Pancreas (tissue), 10 donors: ENCODE results near the gene LRRC45. TPM values are rescaled to one million over a fixed set of nuclear protein-coding genes. Genes with fewer than 3 reads are reported as not detected.

Experiments
- ATAC-seq, 4 donors: fragments of 200-7000 bp; cut with Tn5 transposase; one replicate each; pipeline versions ENCODE4 v1.8.0 to v1.9.1; 2020; ENCODE audit warnings: mild to moderate bottlenecking in 4 of 4, moderate library complexity in 4 of 4
- DNase-seq, 6 donors: peaks; one replicate each; pipeline ENCODE4 v3.0.0-alpha.2; 2020
- FAIRE-seq: peaks from 2 replicates; lab custom pipeline; 2012; peaks lifted over from hg19 to GRCh38; lab: Jason Lieb, UNC
- H3K27ac ChIP-seq, 4 donors: fragments of 200-600 bp; sonication (generic); 1 replicate in 3 of 4; 2 replicates in 1 of 4; pipeline versions ENCODE4 v1.5.0 to v1.8.0; 2020
- H3K27me3 ChIP-seq, 4 donors: fragments of 200-600 bp; one replicate each; pipeline ENCODE4 v1.8.0; 2021
- H3K36me3 ChIP-seq, 3 donors: fragments of 200-600 bp; sonication (generic) in 1 of 3; one replicate each; pipeline versions ENCODE4 v1.5.0 to v1.8.0; 2020 to 2021
- H3K4me1 ChIP-seq, 3 donors: fragments of 200-600 bp; one replicate each; pipeline ENCODE4 v1.8.0; 2021
- H3K4me3 ChIP-seq, 4 donors: fragments of 200-600 bp; sonication (generic) in 2 of 4; one replicate each; pipeline versions ENCODE4 v1.5.0 to v1.8.0; 2020 to 2021
- H3K9me3 ChIP-seq, 4 donors: fragments of 200-600 bp; one replicate each; pipeline ENCODE4 v1.8.0; 2021
- CTCF ChIP-seq, 4 donors: fragments of 200-600 bp; sonication (generic) in 3 of 4; IDR thresholded peaks; one replicate each; pipeline versions ENCODE4 v1.5.0 to v1.8.0; 2021; ENCODE audit warnings: antibody characterized with exemption in 4 of 4
- WGBS, 2 donors: extraction: QIAGEN DNeasy Blood & Tissue Kit; methylation state at CpG; one replicate each; pipeline ENCODE4 v1.1.7; 2013; 5-methylcytosine and 5-hydroxymethylcytosine counted together
- intact Hi-C, 3 donors: fragments of 100-400 bp; cut with DNase I; formaldehyde crosslinking; loops; one replicate each; pipeline versions ENCODE4 v1.11.1 to v1.14.2; 2022
- polyA plus RNA-seq, 2 donors: library from polyadenylated mRNA; stranded (reverse); fragments of 200-250 nt; gene quantifications; one replicate each; pipeline ENCODE4 v1.2.3, GENCODE V29; 2013
- total RNA-seq, 6 donors: library from RNA; stranded (reverse); fragmentation: NEBNext Ultra II Directional in 4 of 6; extraction: Animal tissue kit (Norgen Biotek cat#: 25700) in 4 of 6; gene quantifications; one replicate each; pipeline versions ENCODE4 v1.2.1 to v1.2.4, GENCODE V29; 2021 to 2023
- donor health status: healthy with polysubstance abuse.
- donor health status: DM: no; HTN: no; CAD: no; lungs with moderate emphysema.
- donor health status: DM: no; HTN: no; CAD: no.
- donor health status: control.
- donor health status: control.
- donor health status: Bipolar disorder and iron deficiency.
- donor health status: DM: yes; HTN: yes; CAD: no.
- donor health status: DM: no; HTN: no; CAD: no.
- donor health status: DM: no; HTN: no; CAD: no.
- donor health status: DM: yes; HTN: yes; CAD: no.

Gene LRRC45
- total and polyA plus RNA-seq, 8 donors, result 5.3 to 21.6 (median 7.0) TPM

- no peak for DNase-seq
- FAIRE-seq, result no peak
- Histone ChIP-seq H3K27ac (no peak overlapping the region), H3K4me1 (peaks cover 0 to 3% (median 0%) of the 10 kb centered on the region in 3 donors), H3K9me3 (no peaks in the 10 kb centered on the region), H3K36me3 (no peaks in the 10 kb centered on the region), H3K27me3 (no peaks in the 10 kb centered on the region), H3K4me3 (no peak overlapping the region)
- 88 to 92% methylated on average over 16 of the region's 16 CpGs for WGBS, 2 donors
- ATAC-seq, result no peak
- no peak for TF ChIP-seq CTCF (IDR thresholded peaks at IDR 0.05)
- intact Hi-C loops, result loop anchor here in 1 of 3 donors (10.0 kb wide), 1 partner anchor 59 kb away; no protein-coding TSS in a partner anchor
Measured at GRCh38 chr17:82013772-82014321, 9.3 kb upstream of the LRRC45 start.

DNA sequence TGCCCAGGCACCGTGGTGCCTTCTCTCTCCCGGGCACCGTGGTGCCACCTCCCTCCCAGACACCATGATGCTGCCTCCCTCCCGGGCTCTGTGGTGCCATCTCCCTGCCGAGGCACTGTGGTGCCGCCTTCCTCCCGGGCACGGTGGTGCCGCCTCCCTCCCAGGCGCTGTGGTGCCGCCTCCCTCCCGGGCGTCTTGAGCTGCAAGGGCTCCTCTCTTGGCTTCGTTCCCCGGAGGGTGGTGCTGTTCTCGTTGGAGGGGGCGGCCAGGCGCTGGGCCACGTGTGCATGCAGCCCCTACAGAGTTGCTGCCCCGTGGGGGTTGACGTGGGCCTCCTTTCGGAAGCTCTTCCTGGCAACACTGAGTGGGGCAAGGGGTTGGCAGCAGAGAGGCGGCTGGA is 8.7 kb upstream of the LRRC45 start:
- peaks cover 0 to 3% (median 0%) of the 10 kb centered on the region in 3 donors for H3K4me1 ChIP-seq
- no peaks in the 10 kb centered on the region for H3K9me3 ChIP-seq
- DNase-seq (no peak), ATAC-seq (no peak), FAIRE-seq (no peak)
- 76 to 86% methylated on average over 22 to 23 of the region's 23 CpGs for WGBS, 2 donors
- H3K27ac ChIP-seq, result no peak overlapping the region
- no peaks in the 10 kb centered on the region for H3K36me3 ChIP-seq
- no peaks in the 10 kb centered on the region for H3K27me3 ChIP-seq
- no peak for TF ChIP-seq CTCF (IDR thresholded peaks at IDR 0.05)
- intact Hi-C loops, result loop anchor here in 1 of 3 donors (10.0 kb wide), 1 partner anchor 60 kb away; no protein-coding TSS in a partner anchor
- H3K4me3 ChIP-seq, result no peak overlapping the region

- H3K4me1 ChIP-seq, result peaks cover 0 to 3% (median 0%) of the 10 kb centered on the region in 3 donors
- intact Hi-C loops, result loop anchor here in 2 of 3 donors (5.0 to 10.0 kb wide), 2 partner anchors 53 to 60 kb away; partner anchors contain the start of gene NOTUM (in 1 of the 2)
- no peaks in the 10 kb centered on the region for H3K9me3 ChIP-seq
- H3K4me3 ChIP-seq, result no peak overlapping the region
- H3K27ac ChIP-seq, result no peak overlapping the region
- 81 to 88% methylated on average over 13 of the region's 13 CpGs for WGBS, 2 donors
- no peaks in the 10 kb centered on the region for H3K36me3 ChIP-seq
- DNase-seq, result no peak
- FAIRE-seq, result no peak
- no peak for ATAC-seq
- H3K27me3 ChIP-seq, result no peaks in the 10 kb centered on the region
- TF ChIP-seq CTCF (IDR thresholded peaks at IDR 0.05), result no peak
Measured at GRCh38 chr17:82014971-82015310, 8.2 kb upstream of the LRRC45 start.

GRCh38 chr17:82015311-82015971 is 7.7 kb upstream of the LRRC45 start:
- 86 to 90% methylated on average over 21 to 24 of the region's 24 CpGs for WGBS, 2 donors
- Histone ChIP-seq H3K27ac (no peak overlapping the region), H3K36me3 (no peaks in the 10 kb centered on the region), H3K4me1 (peaks cover 0 to 3% (median 0%) of the 10 kb centered on the region in 3 donors), H3K27me3 (no peaks in the 10 kb centered on the region), H3K4me3 (no peak overlapping the region), H3K9me3 (no peaks in the 10 kb centered on the region)
- no peak for TF ChIP-seq CTCF (IDR thresholded peaks at IDR 0.05)
- ATAC-seq (no peak), DNase-seq (no peak), FAIRE-seq (no peak)
- intact Hi-C loops, result loop anchor here in 2 of 3 donors (5.0 to 10.0 kb wide), 2 partner anchors 53 to 61 kb away; partner anchors contain the start of gene NOTUM (in 1 of the 2)
